GM19324 (cell line): ENCODE results near the gene SLC37A1.

Experiments
- ATAC-seq: cut with Tn5 transposase; IDR thresholded peaks from one replicate; pipeline ENCODE4 v1.9.1; 2021; ENCODE audit warnings: mild to moderate bottlenecking, moderate library complexity; ENCODE audit not compliant: unreplicated experiment, low FRiP score

SLC37A1 gene

DNA sequence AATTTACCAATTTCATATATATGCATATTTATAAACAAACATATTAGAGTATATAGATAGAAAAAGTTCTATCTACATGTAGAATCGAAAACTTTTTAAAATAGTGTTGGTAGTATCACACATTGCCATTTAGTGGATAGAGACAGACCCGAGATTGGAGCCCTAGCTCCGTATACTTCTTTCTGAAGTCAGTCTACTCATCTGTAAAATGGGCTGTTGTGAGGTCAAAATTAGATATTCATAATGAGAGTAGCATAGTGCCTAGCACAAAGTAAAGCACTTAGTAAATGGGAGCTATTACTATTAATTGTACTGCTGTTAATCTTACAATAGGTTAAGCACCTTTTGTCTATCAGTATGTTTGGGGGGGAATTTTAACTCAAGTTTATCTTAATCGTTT is 13.4 kb upstream of the SLC37A1 start:
- no peak for ATAC-seq

DNA sequence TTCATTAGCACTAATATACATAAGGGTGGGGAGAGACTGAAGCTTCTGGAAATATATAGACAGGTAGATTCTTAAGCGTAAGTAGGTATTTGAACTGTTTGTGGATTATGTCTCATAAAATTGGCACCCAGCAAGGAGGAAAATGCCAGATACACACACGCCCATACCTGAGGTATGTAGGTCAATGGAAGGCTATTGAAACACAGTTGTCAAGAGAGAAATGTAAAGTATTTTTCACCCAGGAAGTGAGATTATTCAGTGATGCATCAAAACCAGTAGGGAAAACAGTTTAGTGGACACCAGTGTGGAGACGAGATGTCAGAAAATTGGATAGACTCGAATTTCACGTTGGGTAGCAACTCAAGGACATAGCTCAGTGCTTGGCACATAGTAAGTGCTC is 12.9 kb upstream of the SLC37A1 start:
- no peak for ATAC-seq

DNA sequence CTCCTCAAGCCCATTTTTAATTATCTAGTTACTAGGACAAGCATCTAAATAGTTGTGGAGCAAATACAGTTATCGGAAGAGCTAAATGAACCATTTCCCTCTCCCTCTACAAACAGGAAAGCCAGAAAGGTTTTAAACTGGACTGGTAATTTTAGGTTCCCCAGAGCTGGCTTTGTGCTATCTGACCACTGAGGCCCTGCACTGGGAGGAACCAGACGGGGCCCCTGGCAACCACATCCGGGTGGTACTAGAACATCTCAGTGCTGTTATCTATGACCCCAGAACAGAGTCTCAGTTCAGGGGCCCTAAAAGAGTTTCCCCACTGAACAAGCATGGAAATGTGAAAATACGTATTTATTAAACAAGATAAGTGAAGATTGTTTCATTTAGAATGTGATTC is 9.9 kb upstream of the SLC37A1 start:
- ATAC-seq: no peak

GRCh38 chr21:42505090-42505726 is 8.4 kb upstream of the SLC37A1 start:
- peak; percentile 73 for ATAC-seq

GRCh38 chr21:42507418-42507817 is 6.2 kb upstream of the SLC37A1 start:
- no peak for ATAC-seq

GRCh38 chr21:42508371-42508770 is 5.3 kb upstream of the SLC37A1 start:
- ATAC-seq: no peak

GRCh38 chr21:42509244-42509643 is 4.4 kb upstream of the SLC37A1 start:
- ATAC-seq: no peak

GRCh38 chr21:42512346-42513034 is 1.2 kb upstream of the SLC37A1 start:
- no peak for ATAC-seq

GRCh38 chr21:42513985-42514882 is 582 bp downstream of the SLC37A1 start:
- peak; percentile 37 for ATAC-seq

GRCh38 chr21:42514883-42515228 is 1.2 kb downstream of the SLC37A1 start:
- ATAC-seq: no peak

DNA sequence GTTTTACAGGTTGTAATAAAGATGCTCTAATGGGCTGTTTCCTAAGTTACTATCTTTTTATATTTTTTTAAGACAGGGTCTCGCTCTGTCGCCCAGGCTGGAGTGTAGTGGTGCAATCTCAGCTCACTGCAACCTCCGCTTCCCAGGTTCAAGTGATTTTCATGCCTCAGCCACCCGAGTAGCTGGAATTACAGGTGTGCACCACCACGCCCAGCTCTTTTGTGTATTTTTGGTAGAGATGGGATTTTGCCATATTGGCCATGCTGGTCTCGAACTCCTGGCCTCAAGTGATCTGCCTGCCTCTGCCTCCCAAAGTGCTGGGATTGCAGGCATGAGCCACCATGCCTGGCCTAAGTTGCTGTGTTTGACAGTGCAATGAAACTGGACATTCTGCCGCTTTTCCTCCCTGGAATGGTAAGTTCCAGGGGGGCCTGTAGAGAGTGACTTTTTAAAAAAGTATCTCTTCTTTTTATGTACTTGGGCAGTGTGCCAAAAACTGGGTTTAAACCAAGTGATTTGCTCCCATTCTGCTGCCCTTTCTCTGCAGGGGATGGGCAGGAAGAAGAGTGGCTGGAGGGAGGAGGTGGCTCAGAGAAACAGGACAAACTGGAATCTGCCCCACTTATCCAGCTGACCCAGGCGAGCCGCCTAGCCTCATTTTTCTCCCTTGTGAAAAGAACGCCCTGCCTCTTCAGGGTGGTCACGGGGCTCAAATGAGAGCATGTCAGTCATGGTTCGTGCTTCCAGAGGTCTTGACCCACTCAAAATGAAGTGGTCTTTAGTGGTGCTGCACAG is 2.3 kb downstream of the SLC37A1 start:
- ATAC-seq: no peak

- ATAC-seq: no peak
Measured at GRCh38 chr21:42518215-42518614, 4.6 kb downstream of the SLC37A1 start.

DNA sequence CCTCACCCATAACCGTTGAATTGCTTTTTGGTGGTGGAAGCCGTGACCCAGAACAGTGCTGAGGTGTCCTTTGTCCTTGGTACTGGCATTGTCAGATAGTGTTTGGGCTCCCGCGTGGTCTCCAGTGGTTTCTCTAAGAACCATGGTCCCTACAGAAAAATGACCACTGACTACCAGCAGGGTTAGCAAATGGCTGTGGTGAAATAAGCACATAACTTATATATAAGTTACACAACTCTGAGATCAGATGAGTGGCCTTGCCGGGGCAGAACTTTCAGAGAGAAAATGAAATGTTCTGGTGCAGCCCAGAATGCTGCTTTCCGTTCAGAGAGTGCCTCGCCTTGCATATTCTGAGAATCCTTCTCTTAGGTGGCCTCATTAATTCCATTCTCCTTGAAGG is 5.0 kb downstream of the SLC37A1 start:
- ATAC-seq: no peak

- ATAC-seq: no peak
Measured at GRCh38 chr21:42520628-42521253, 7.1 kb downstream of the SLC37A1 start.

DNA sequence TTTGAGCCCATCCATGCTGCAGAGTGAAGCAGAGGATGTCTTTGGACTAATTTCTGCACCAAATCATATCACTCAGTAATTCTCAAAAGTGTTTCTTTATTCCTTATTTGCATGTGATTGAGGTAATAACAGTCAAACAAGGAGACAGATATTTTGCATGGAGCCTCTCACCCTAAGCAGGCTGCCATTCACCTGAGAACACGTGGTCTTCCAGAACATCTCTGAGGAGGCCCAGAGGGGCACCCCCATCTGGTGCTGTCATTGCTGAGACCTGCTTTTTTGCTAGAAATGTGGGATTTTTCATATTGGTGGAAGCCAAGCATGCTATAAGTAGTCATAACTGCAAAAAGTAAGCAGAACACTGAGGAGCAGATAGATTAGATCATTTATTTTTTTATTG is 7.7 kb downstream of the SLC37A1 start:
- ATAC-seq: no peak

DNA sequence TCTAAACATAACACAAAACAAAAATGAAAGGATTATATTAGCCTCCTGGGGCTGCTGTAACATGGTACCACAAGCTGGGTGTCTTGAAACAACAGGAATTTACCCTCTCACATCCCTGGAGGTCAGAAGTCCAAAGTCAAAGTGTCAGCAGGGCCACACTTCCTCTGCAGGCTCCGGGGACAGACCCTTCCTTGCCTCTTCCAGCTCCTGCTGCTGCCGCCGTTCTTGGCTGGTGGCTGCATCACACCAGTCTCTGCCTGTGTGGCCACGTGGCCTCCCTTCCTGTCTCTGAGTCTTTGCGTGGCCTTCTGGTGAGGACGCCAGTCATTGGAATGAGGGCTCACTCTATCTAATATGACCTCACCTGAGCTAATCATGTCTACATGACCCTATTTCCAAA is 8.2 kb downstream of the SLC37A1 start:
- no peak for ATAC-seq

DNA sequence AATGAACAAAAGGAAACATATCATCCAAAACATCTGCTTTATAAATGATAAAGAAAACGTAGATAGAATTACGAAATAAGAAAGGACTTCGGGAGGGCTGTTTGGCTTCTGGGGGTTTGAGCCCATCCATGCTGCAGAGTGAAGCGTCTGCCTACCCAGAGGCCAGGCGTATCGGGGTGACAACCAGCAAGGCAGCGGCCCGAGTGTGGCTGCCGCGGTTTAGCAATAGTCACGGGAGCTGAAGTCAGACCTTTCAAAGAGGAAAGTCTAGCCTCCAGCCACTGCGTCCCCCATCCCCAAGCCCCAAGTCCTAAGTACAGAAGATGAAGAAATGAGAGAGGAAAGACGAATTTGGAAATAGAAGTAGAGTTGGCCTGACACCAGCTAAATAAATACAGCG is 8.6 kb downstream of the SLC37A1 start:
- no peak for ATAC-seq

GRCh38 chr21:42522771-42523170 is 9.1 kb downstream of the SLC37A1 start:
- no peak for ATAC-seq

- no peak for ATAC-seq
Measured at GRCh38 chr21:42523211-42523610, 9.6 kb downstream of the SLC37A1 start.

GRCh38 chr21:42523941-42524340 is 10.3 kb downstream of the SLC37A1 start:
- ATAC-seq: no peak
